Adrenal gland (tissue), 12 donors: ENCODE measurements around the gene KDM6B. TPM values are rescaled to one million over a fixed set of nuclear protein-coding genes. Genes with fewer than 3 reads are reported as not detected.

Experiments used
- DNase-seq, 7 donors: peaks; one replicate each; pipeline ENCODE4 v3.0.0-alpha.2; 2019 to 2020
- H3K27ac ChIP-seq, 5 donors: fragments of 200-600 bp; sonication (generic) in 4 of 5; 1 replicate in 3 of 5; 2 replicates in 2 of 5; pipeline versions ENCODE4 v1.5.1 to v1.8.0; 2016 to 2020; ENCODE audit warnings: mild to moderate bottlenecking in 1 of 5
- H3K27me3 ChIP-seq: fragments of 200-600 bp; 2 replicates; pipeline ENCODE4 v1.8.0; 2021
- H3K36me3 ChIP-seq, 2 donors: fragments of 200-600 bp; replicated peaks in 1 of 2; 1 replicate in 1 of 2; 2 replicates in 1 of 2; pipeline versions ENCODE4 v1.5.1 to v1.8.0; 2018 to 2022
- H3K4me1 ChIP-seq, 2 donors: fragments of 200-600 bp; replicated peaks in 1 of 2; 1 replicate in 1 of 2; 2 replicates in 1 of 2; pipeline versions ENCODE4 v1.5.1 to v1.8.0; 2018 to 2021
- H3K4me3 ChIP-seq, 4 donors: fragments of 200-600 bp; sonication (generic) in 3 of 4; one replicate each; pipeline ENCODE4 v1.5.1; 2016 to 2018
- H3K9me3 ChIP-seq, 3 donors: fragments of 200-600 bp; sonication (generic) in 1 of 3; replicated peaks in 1 of 3; 1 replicate in 2 of 3; 2 replicates in 1 of 3; pipeline versions ENCODE4 v1.5.1 to v1.8.0; 2016 to 2021
- CTCF ChIP-seq, 6 experiments: fragments of 450-650 bp in 4 of 6; fragments of 200-600 bp in 2 of 6; sonication (generic) in 1 of 6; IDR thresholded peaks; 1 replicate in 5 of 6; 2 replicates in 1 of 6; pipeline versions ENCODE4 v1.5.1 to v1.8.0; 2016 to 2021; ENCODE audit warnings: antibody characterized with exemption in 6 of 6, mild to moderate bottlenecking in 2 of 6, moderate library complexity in 1 of 6
- POLR2A ChIP-seq, 2 donors: fragments of 450-650 bp; IDR thresholded peaks; one replicate each; pipeline ENCODE4 v1.6.1; 2017; ENCODE audit warnings: antibody characterized with exemption in 2 of 2, mild to moderate bottlenecking in 2 of 2, moderate library complexity in 1 of 2
- WGBS, 4 donors: extraction: QIAGEN DNeasy Blood & Tissue Kit in 2 of 4; methylation state at CpG; one replicate each; pipeline versions ENCODE4 v1.1.5 to v1.1.7; 2013 to 2017; 5-methylcytosine and 5-hydroxymethylcytosine counted together
- intact Hi-C, 2 donors: fragments of 100-400 bp; cut with DNase I; formaldehyde crosslinking; loops; one replicate each; pipeline versions ENCODE4 v1.14.1 to v1.15.0; 2022 to 2023
- polyA plus RNA-seq, 3 donors: library from polyadenylated mRNA; stranded (reverse); fragments of 200-250 nt in 2 of 3; fragments of 350-450 nt in 1 of 3; fragmentation: Illumina TruSeq in 1 of 3; extraction: RNeasy Lipid Tissue Mini Kit (QIAGEN cat#74804) in 1 of 3; gene quantifications; one replicate each; pipeline ENCODE4 v1.2.3, GENCODE V29; 2013 to 2014
- total RNA-seq, 9 donors: library from RNA; depleted of rRNA in 4 of 9; stranded (reverse); fragments of >200 nt in 4 of 9; fragments of 120-200 nt in 1 of 9; fragmentation: NEBNext Ultra II Directional in 1 of 9; extraction: Animal tissue kit (Norgen Biotek cat#: 25700) in 1 of 9; gene quantifications; one replicate each; pipeline versions ENCODE4 v1.1.0 to v1.2.4, GENCODE V29; 2013 to 2023
- donor health status: healthy with polysubstance abuse.
- donor health status: Bipolar disorder and iron deficiency.
- donor health status: DM: yes; HTN: yes; CAD: no.
- donor health status: DM: no; HTN: no; CAD: no.
- donor health status: DM: no; HTN: no; CAD: no.
- donor health status: DM: yes; HTN: yes; CAD: no.

Gene KDM6B
- total and polyA plus RNA-seq, 12 donors = 2.2 to 35.9 (median 11.2) TPM

GRCh38 chr17:7840875-7841274 is 6.9 kb downstream of the KDM6B start:
- no peaks in the 10 kb centered on the region for H3K27me3 ChIP-seq
- TF ChIP-seq CTCF (IDR thresholded peaks at IDR 0.05) = no peak
- no peak for TF ChIP-seq POLR2A (IDR thresholded peaks at IDR 0.05)
- WGBS, 4 donors = 54 to 75% (median 62%) methylated on average over 1 of the region's 1 CpG
- no peaks in the 10 kb centered on the region for H3K9me3 ChIP-seq
- peak overlapping the region in 1 of 4 donors; percentile 82 for H3K4me3 ChIP-seq
- H3K27ac ChIP-seq = peak overlapping the region; percentile 98 to 99 (median 99)
- peaks cover 0 to 5% of the 10 kb centered on the region in 2 donors for H3K36me3 ChIP-seq
- intact Hi-C loops = no loop called here
- no peak for DNase-seq
- H3K4me1 ChIP-seq = peaks cover 33 to 54% of the 10 kb centered on the region in 2 donors

GRCh38 chr17:7841396-7841914 is 7.4 kb downstream of the KDM6B start:
- DNase-seq = peak; percentile 95 to 98 (median 96)
- H3K27me3 ChIP-seq = no peaks in the 10 kb centered on the region
- 3 to 12% (median 4%) methylated on average over 7 to 34 of the region's 34 CpGs for WGBS, 4 donors
- peak overlapping the region in 3 of 4 donors; percentile 53 to 82 (median 62) for H3K4me3 ChIP-seq
- intact Hi-C loops = no loop called here
- peak overlapping the region; percentile 98 to 99 (median 99) for H3K27ac ChIP-seq
- H3K9me3 ChIP-seq = no peaks in the 10 kb centered on the region
- H3K4me1 ChIP-seq = peaks cover 32 to 52% of the 10 kb centered on the region in 2 donors
- TF ChIP-seq POLR2A (IDR thresholded peaks at IDR 0.05) (peak; percentile 46 to 92), CTCF (IDR thresholded peaks at IDR 0.05) (peak in 1 of 6 experiments; percentile 25)
- H3K36me3 ChIP-seq = peaks cover 0 to 11% of the 10 kb centered on the region in 2 donors

- intact Hi-C loops = no loop called here
- peak; percentile 92 to 96 (median 93) for DNase-seq
- Histone ChIP-seq H3K9me3 (no peaks in the 10 kb centered on the region), H3K4me1 (peaks cover 28 to 47% of the 10 kb centered on the region in 2 donors), H3K27ac (peak overlapping the region; percentile 98 to 99 (median 99)), H3K4me3 (peak overlapping the region in 3 of 4 donors; percentile 53 to 82 (median 62)), H3K36me3 (peaks cover 0 to 13% of the 10 kb centered on the region in 2 donors), H3K27me3 (no peaks in the 10 kb centered on the region)
- no peak for TF ChIP-seq POLR2A (IDR thresholded peaks at IDR 0.05)
- TF ChIP-seq CTCF (IDR thresholded peaks at IDR 0.05) = peak in 4 of 6 experiments; percentile 17 to 35 (median 22)
- WGBS, 4 donors = 1% methylated on average over 44 to 46 of the region's 46 CpGs; no CpG with 5 or more reads in 2 of the 4 donors
These were observed 7.9 kb downstream of the KDM6B start for GRCh38 chr17:7841915-7842379.

- H3K27me3 ChIP-seq = no peaks in the 10 kb centered on the region
- peaks cover 0 to 20% of the 10 kb centered on the region in 2 donors for H3K36me3 ChIP-seq
- peak overlapping the region; percentile 98 to 99 (median 99) for H3K27ac ChIP-seq
- peak overlapping the region in 3 of 4 donors; percentile 62 to 82 (median 62) for H3K4me3 ChIP-seq
- 0 to 1% (median 0%) methylated on average over 15 to 47 of the region's 47 CpGs for WGBS, 4 donors
- intact Hi-C loops = no loop called here
- peaks cover 22 to 40% of the 10 kb centered on the region in 2 donors for H3K4me1 ChIP-seq
- DNase-seq = peak; percentile 78 to 91 (median 87)
- no peaks in the 10 kb centered on the region for H3K9me3 ChIP-seq
- peak in 1 of 6 experiments; percentile 7 for TF ChIP-seq CTCF (IDR thresholded peaks at IDR 0.05)
- peak; percentile 36 to 74 for TF ChIP-seq POLR2A (IDR thresholded peaks at IDR 0.05)
These were observed 8.6 kb downstream of the KDM6B start for GRCh38 chr17:7842380-7843256.
